Uterus (tissue), 2 donors: ENCODE measurements around the gene ALS2.

Experiments used
- POLR2A ChIP-seq, 2 donors: fragments of 450-650 bp; IDR thresholded peaks; one replicate each; pipeline ENCODE4 v1.6.1; 2016; ENCODE audit warnings: antibody characterized with exemption in 2 of 2, mild to moderate bottlenecking in 1 of 2, moderate library complexity in 1 of 2
- TF ChIP-seq, protein P1 (sequence below), 4 experiments: fragments of 200-600 bp in 2 of 4; fragments of 450-650 bp in 2 of 4; sonication (generic) in 2 of 4; IDR thresholded peaks; one replicate each; pipeline ENCODE4 v1.5.1; 2016 to 2019; ENCODE audit warnings: antibody characterized with exemption in 4 of 4, mild to moderate bottlenecking in 2 of 4, moderate library complexity in 1 of 4

DNA sequence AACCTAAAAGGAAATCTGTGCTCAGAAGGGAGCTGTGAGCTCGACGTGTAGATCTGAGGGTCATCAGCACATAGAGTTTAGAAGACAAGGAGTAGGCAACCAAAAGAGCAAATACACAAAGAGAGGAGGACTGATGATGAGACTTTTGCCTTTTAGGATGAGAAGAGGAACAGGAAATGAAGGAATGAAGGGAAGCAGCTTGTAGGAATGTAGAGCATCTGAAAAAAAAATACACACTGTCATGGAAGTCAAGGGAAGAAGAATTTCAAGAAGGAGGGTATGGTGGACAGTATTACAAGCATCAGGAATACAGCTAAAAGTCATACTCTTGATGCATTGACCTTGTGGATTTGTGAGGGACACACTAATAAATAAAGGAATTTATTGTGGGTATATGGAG, 47.5 kb upstream of the ALS2 start:
- TF ChIP-seq, protein P1, sequence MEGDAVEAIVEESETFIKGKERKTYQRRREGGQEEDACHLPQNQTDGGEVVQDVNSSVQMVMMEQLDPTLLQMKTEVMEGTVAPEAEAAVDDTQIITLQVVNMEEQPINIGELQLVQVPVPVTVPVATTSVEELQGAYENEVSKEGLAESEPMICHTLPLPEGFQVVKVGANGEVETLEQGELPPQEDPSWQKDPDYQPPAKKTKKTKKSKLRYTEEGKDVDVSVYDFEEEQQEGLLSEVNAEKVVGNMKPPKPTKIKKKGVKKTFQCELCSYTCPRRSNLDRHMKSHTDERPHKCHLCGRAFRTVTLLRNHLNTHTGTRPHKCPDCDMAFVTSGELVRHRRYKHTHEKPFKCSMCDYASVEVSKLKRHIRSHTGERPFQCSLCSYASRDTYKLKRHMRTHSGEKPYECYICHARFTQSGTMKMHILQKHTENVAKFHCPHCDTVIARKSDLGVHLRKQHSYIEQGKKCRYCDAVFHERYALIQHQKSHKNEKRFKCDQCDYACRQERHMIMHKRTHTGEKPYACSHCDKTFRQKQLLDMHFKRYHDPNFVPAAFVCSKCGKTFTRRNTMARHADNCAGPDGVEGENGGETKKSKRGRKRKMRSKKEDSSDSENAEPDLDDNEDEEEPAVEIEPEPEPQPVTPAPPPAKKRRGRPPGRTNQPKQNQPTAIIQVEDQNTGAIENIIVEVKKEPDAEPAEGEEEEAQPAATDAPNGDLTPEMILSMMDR (IDR thresholded peaks at IDR 0.05) = no peak
- no peak for TF ChIP-seq POLR2A (IDR thresholded peaks at IDR 0.05)
